Measurements from ENCODE around the gene SUSD4. TPM values are rescaled to one million over a fixed set of nuclear protein-coding genes. Genes with fewer than 3 reads are reported as not detected.

Gene SUSD4
- total RNA-seq, 2 donors from 2014 or later = 0.58 to 0.92 TPM

- DNase-seq = no peak
- Mint-ChIP-seq H3K4me3 (no peak overlapping the region), H3K36me3 (ENCODE audit: low read depth) (no peaks in the 10 kb centered on the region), H3K4me1 (peaks cover 41% of the 10 kb centered on the region), H3K27me3 (ENCODE audit: insufficient read depth) (peaks cover 16% of the 10 kb centered on the region), H3K9me3 (no peaks in the 10 kb centered on the region), H3K27ac (peak overlapping the region; percentile 90)
- Histone ChIP-seq H3K9ac (ENCODE audit: extremely low read depth, low read length, poor library complexity, severe bottlenecking) (peak overlapping the region; percentile 29), H3K27me3 (ENCODE audit: control insufficient read depth, insufficient read depth, low read length, poor library complexity, severe bottlenecking) (no peaks in the 10 kb centered on the region), H3K4me1 (ENCODE audit: control insufficient read depth, insufficient read depth, low read length) (peaks cover 22% of the 10 kb centered on the region), H3K27ac (ENCODE audit: low read depth, low read length) (no peak overlapping the region), H3K4me3 (ENCODE audit: low read length) (no peak overlapping the region), H3K9me3 (ENCODE audit: control insufficient read depth, low read length) (no peaks in the 10 kb centered on the region), H3K36me3 (ENCODE audit: control insufficient read depth, insufficient read depth, low read length) (no peaks in the 10 kb centered on the region)
- 93 to 94% methylated on average over 4 to 13 of the region's 13 CpGs for WGBS, 2 experiments (ENCODE audit: insufficient coverage in 1 of 2, insufficient read length in 1 of 2)
- TF ChIP-seq CTCF (conservative IDR thresholded peaks at IDR 0.05) = no peak
These were observed 161.5 kb downstream of the SUSD4 start for GRCh38 chr1:223202376-223203033.

GRCh38 chr1:223201967-223202366 lies 162.0 kb downstream of the SUSD4 start:
- no peak overlapping the region for H3K27ac Mint-ChIP-seq
- no peaks in the 10 kb centered on the region for H3K9me3 ChIP-seq (ENCODE audit: control insufficient read depth, low read length)

GRCh38 chr1:223200903-223201302 lies 163.1 kb downstream of the SUSD4 start:
- Mint-ChIP-seq H3K4me1 (peaks cover 44% of the 10 kb centered on the region), H3K36me3 (ENCODE audit: low read depth) (no peaks in the 10 kb centered on the region), H3K4me3 (no peak overlapping the region), H3K9me3 (no peaks in the 10 kb centered on the region), H3K27ac (no peak overlapping the region), H3K27me3 (ENCODE audit: insufficient read depth) (peaks cover 16% of the 10 kb centered on the region)
- Histone ChIP-seq H3K27ac (ENCODE audit: low read depth, low read length) (no peak overlapping the region), H3K4me3 (ENCODE audit: low read length) (no peak overlapping the region), H3K4me1 (ENCODE audit: control insufficient read depth, insufficient read depth, low read length) (peaks cover 22% of the 10 kb centered on the region), H3K9ac (ENCODE audit: extremely low read depth, low read length, poor library complexity, severe bottlenecking) (no peak overlapping the region), H3K27me3 (ENCODE audit: control insufficient read depth, insufficient read depth, low read length, poor library complexity, severe bottlenecking) (no peaks in the 10 kb centered on the region), H3K9me3 (ENCODE audit: control insufficient read depth, low read length) (no peaks in the 10 kb centered on the region), H3K36me3 (ENCODE audit: control insufficient read depth, insufficient read depth, low read length) (no peaks in the 10 kb centered on the region)
- TF ChIP-seq CTCF (conservative IDR thresholded peaks at IDR 0.05) = no peak
- no peak for DNase-seq
- 70 to 91% methylated on average over 3 to 5 of the region's 6 CpGs for WGBS, 2 experiments (ENCODE audit: insufficient coverage in 1 of 2, insufficient read length in 1 of 2)

More at GRCh38 chr1:223201967-223202366, 162.0 kb downstream of the SUSD4 start:
- Histone ChIP-seq H3K27me3 (ENCODE audit: control insufficient read depth, insufficient read depth, low read length, poor library complexity, severe bottlenecking) (no peaks in the 10 kb centered on the region), H3K4me1 (ENCODE audit: control insufficient read depth, insufficient read depth, low read length) (peaks cover 22% of the 10 kb centered on the region), H3K9ac (ENCODE audit: extremely low read depth, low read length, poor library complexity, severe bottlenecking) (no peak overlapping the region), H3K36me3 (ENCODE audit: control insufficient read depth, insufficient read depth, low read length) (no peaks in the 10 kb centered on the region), H3K4me3 (ENCODE audit: low read length) (no peak overlapping the region), H3K27ac (ENCODE audit: low read depth, low read length) (no peak overlapping the region)
- Mint-ChIP-seq H3K27me3 (ENCODE audit: insufficient read depth) (peaks cover 16% of the 10 kb centered on the region), H3K4me3 (no peak overlapping the region), H3K4me1 (peaks cover 42% of the 10 kb centered on the region), H3K36me3 (ENCODE audit: low read depth) (no peaks in the 10 kb centered on the region), H3K9me3 (no peaks in the 10 kb centered on the region)
- no peak for DNase-seq
- 97 to 100% methylated on average over 1 to 2 of the region's 2 CpGs for WGBS, 2 experiments (ENCODE audit: insufficient coverage in 1 of 2, insufficient read length in 1 of 2)
- no peak for TF ChIP-seq CTCF (conservative IDR thresholded peaks at IDR 0.05)
